Cerebellar cortex (tissue), 1 donor: ENCODE results near the gene BRD9.
"Not testable (repeated sequence)": the region's sequence is repeated elsewhere in the genome, so short reads cannot be mapped to it uniquely, and the experiment has no call there.

Source experiments
- DNase-seq: peaks from one replicate; pipeline ENCODE4 v3.0.0-alpha.2; 2015; ENCODE audit warnings: low spot score

The BRD9 gene

DNA sequence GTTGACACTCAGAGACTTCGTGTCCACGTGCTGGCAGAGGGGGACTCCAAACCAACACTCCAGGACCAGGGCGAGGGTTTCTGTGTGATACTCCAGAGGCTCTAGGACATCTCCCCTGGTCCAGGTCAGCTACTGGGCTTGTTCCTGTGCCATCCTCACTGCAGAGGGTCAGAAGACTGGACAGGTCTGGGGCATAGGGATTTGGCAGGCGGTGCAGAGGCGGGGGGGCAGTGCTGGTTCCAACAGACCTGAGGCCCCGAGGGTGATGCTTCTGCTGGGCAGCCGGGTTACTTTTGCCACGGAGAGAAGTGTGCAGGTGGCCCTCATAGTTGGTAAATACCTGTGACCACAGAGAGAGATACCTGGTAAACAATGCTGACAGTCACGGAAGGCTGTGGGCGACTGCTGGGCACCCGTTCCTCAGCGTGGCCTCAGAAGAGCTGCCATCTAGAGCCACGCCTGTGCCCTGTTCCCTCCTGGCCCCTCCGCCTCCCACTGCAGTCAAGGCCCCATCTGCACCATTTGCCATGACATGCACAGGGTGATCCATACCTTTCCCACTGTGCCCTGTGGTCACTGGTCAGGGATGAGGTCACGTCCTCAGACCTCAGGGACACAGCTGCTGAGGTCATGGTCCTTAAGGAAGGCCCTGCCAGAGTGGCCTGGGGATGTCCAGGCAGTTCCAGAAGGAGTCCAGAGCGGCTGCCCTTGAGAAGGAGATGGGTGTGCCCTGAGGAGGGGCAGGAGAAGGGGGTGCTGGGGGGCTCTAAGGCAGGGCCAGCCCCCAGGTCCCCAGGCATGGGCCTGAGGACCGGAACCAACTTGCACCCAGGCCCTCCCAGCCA, 30.1 kb upstream of the BRD9 start:
- DNase-seq = no peak

DNA sequence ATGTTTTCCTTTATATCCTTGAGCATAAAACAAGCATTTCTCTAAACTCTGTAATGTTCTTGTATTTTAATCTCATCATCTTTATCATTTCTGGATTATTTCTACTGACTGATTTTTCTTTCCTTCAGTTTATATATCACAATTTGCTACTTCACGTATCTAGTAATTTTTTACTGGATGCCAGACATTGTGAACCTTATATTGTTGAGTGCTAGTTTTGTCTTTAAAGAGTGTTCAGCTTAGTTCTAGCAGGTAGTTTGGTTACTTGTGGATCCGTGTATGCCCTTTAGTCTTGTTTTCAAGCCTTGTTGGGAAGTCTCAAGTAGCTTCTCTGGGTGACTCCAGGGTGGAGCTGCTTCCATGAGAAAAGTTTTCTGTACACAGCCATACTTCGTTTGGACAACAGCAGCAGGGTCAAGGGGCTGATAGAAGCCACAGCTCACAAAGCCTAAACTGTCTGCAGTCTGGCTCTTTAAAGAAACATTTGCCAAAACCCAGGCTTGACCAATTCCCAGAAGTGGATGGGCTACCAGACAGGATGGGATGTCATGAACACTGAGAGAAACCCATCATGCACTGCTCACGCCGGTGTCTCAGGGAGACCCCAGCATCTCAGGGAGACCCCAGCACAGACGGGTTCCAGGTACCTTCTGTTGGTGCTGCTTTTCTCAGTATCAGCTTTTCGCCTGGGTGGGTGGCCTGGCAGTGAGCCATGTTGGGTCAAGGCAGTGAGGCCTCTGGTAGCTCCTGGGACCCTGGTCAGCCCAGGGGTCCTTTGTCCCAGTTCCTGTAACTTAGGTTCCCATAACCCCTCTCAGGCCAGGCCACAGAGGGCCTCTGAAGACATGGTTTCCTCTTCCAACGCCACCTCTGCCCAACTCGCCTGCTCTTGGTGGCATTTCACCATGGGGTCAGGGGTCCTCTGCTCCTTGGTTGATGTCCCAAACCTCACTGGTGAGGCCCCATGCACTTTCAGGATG, 29.1 kb upstream of the BRD9 start:
- no peak for DNase-seq

- DNase-seq = no peak
These were observed 27.7 kb upstream of the BRD9 start for GRCh38 chr5:920321-920720.

DNA sequence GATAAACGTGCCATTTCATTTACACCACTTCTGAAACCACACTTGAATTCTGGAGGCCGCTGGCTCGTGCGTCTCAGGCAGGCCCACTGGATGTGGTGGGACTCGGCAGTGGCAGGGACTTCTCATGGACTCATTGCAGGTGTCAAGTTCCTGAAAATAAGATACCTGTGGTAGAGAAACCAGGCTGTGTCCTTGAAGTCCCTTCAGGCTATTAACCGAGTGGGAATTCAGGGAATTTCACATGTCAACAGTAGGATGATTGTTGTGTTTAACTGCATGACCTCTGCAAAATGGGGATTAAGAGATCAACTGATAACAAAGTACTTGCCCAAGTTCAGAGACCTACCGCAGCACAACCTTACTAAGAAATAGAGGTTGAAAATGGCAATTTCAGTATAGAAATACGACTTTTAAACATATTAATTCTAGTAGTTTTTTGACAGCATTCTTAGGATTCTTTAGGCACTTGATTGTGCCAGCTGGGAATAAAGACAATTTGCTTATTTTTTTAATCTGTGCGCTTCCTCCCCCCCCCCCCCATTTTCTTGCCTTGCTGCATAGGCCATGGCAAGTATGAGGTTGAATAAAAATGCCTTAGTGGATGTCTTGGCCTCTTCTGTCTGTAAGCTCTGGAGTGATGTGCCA, 26.9 kb upstream of the BRD9 start:
- DNase-seq = no peak

- not testable (repeated sequence) for DNase-seq
These were observed 26.1 kb upstream of the BRD9 start for GRCh38 chr5:918717-919116.

GRCh38 chr5:916441-917293, 24.1 kb upstream of the BRD9 start:
- no peak for DNase-seq

GRCh38 chr5:915946-916345, 23.3 kb upstream of the BRD9 start:
- no peak for DNase-seq

GRCh38 chr5:915346-915745, 22.7 kb upstream of the BRD9 start:
- DNase-seq = not testable (repeated sequence)

DNA sequence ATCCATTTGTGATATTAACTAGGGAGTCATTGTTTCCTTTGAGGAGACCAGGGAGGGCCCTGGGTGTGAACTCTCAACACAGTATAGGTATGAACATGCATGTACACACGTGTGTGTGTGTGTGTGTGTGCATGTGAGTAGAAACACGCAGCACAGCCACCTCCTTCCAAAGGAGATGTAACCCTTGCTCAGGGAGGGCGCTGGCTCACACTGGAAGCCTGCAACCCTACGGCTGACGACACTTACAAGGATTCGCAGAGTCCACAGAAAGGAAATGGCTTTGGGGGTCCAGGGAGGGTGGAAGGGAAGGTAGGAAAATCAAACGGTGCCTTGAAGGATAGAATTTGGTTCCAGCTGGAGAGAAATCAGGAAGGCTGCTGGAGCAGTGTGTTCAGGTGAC, 22.0 kb upstream of the BRD9 start:
- DNase-seq = no peak

GRCh38 chr5:914174-914573, 21.6 kb upstream of the BRD9 start:
- DNase-seq = no peak

- no peak for DNase-seq
These were observed 19.9 kb upstream of the BRD9 start for GRCh38 chr5:912280-913091.

DNA sequence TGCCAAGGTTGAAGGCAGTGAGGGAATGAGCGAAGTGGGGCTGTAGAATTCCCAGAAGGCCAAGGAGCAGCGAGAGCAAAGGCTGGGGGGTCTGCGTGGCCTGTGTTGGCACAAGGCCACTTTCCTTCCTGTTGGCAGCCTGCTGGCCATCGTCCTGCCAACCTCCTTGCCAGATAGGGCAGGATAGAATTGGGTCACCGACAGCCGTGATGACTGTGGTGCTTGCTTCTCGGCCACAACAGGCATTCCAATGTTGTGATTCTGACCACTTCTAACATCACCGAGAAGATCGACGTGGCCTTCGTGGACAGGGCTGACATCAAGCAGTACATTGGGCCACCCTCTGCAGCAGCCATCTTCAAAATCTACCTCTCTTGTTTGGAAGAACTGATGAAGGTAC, 19.0 kb upstream of the BRD9 start:
- peak; percentile 31 for DNase-seq

GRCh38 chr5:910769-911160, 18.2 kb upstream of the BRD9 start:
- no peak for DNase-seq

DNA sequence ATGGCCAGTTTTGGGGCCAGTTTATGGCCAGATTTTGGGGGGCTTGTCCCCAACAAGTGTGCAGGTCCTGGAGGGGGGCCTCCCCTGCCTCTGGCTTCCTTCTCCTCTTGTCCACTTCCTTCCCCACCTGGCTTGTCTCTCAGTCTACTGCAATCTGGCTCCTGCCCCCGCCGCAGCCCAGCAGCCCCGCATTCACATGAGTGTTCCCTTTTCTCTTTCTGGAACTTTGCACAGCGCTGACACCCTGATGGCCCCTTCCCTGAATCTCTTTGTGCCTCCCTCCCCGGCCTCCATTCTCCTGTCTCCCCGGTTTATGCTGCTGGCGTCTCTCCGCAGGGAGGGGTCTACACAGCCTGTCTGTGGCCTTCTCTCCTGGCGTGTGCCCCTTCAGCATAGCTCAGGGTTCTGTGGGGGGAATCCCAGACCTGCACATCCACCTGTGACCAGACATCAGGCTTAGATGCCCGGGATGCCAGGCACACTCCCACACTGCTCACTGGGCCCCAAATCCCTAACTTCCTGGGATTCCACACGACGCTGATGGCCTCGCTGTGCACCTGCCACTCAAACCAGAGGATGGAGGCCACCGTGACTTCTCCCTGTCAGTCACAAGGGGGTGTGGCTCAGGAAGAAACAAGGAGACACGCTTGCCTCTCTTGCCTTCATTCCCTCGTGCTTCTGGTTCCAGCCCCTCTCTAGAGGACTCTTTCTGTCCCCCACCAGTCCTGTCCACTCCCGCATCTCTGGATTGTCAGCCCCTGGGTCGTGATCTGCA, 17.6 kb upstream of the BRD9 start:
- DNase-seq = no peak

- DNase-seq = no peak
These were observed 16.5 kb upstream of the BRD9 start for GRCh38 chr5:909086-909485.

- DNase-seq = no peak
These were observed 15.6 kb upstream of the BRD9 start for GRCh38 chr5:908172-908571.

DNA sequence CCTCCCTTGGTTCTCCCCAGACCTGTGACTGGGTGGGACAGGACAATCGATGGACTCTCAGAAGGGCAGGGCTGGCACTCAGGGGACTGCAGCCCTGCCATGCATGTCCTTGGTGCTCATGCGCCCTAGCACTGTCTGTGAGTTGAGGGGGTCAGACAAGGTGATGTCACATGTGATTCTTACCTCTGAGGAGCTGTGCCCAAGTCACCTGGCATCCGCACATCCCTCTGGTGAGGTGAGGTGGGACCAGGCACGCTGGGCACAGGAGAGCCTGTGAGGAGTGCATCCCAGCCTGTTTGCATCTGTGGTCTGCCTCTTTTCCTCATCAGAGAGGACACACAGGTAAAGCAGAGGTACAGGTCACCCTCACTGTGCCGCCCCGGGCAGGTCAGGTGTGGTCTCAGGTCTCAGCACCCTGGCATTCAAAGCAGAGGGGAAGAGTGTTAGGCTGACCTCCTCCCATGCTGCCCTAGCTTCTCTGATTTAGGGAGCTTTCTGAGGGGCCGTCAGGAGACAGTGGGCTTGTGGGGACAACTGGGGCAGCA, 14.8 kb upstream of the BRD9 start:
- DNase-seq = no peak

DNA sequence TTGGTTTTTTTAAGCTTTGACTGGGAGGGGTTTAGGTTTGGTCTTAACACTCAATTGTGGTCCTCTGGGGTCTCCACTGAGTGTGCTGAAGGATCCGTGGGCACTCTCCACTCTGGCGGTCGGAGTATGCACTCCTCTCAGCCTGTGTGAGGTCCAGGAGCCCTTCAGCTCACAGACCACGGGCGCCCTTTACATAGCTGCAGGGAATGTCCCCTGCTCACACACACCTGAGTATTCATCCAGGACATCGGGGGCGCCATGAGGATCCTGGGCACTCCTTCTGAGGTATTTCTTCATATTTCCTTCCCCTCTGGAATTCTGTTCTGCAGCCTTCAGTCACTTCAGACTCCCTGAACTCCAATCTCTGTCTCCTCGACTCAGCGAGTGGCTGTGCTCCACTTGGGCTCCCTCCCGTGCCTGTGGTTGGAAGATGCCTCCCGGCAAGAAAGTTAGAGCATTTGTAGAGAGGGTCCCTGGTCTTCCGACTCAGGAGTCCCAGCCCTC, 12.6 kb upstream of the BRD9 start:
- no peak for DNase-seq

GRCh38 chr5:903756-904096, 11.1 kb upstream of the BRD9 start:
- no peak for DNase-seq
